HG02840 (cell line): ENCODE data around the gene NLRC5.
"Not testable (repeated sequence)": the region's sequence is repeated elsewhere in the genome, so short reads cannot be mapped to it uniquely, and the experiment has no call there.

ENCODE experiments used
- ATAC-seq: cut with Tn5 transposase; IDR thresholded peaks from one replicate; pipeline ENCODE4 v1.9.1; 2021; ENCODE audit warnings: mild to moderate bottlenecking, moderate library complexity, moderate number of reproducible peaks; ENCODE audit not compliant: unreplicated experiment, low FRiP score

Gene NLRC5

DNA sequence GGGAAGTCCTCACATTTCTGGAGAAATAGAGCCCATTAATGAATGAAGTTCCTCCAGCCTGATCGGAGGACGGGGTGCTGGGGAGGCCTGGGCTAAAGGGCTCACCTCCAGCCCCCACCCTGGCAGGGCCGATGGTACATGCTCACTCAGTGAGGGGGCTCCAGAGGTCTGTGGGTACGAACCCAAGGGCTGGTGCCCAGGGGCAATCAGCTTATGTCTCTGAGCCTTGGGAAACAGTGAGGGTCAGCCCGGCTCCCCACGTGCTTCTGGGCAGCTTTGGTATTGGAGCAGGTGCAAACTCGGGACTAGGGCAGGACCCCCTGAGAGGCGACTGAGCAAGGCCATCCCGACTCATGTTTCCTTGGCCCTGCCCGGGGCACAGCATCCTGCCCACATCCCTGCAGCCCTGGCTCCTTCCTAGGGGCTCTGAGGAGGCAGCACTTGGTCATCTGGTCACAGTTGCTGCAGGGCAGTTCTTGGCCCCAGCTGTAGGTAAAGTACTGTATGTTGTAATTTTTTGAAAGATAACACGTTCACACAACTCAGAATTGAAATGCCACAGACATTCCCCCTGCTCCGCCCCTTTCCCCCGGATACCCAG is 28.6 kb upstream of the NLRC5 start:
- no peak for ATAC-seq

DNA sequence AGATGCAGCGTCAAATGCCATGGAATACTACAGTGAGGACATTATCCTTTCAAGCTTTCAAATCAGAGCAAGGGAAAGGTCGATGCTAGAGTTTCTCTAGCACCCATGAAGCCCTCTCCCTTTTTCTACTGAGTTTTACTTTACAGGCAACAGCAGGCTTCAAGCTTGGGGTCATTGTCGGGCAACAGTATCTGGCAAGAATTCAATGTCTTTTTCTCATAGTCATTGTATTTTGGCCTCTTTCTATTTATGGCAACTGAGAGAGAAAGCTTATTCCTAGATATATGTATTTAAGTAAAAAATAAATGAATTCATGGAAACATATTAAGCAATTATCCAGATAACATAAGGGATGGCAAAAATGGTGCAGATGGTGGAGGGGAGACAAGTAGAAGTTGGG is 28.0 kb upstream of the NLRC5 start:
- no peak for ATAC-seq

DNA sequence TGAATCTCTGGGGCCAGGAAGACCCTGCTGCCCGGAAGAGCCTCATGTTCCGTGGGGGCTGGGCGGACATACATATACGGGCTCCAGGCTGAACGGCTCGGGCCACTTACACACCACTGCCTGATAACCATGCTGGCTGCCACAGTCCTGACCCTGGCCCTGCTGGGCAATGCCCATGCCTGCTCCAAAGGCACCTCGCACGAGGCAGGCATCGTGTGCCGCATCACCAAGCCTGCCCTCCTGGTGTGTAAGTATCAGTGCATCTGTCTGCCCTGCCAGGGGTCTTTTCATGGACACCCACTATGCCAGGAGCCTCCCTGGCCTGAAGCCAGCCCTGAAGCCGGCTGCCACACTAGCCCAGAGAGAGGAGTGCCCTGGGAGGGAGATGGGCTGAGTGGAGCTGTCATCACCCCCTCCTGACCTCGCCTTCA is 27.5 kb upstream of the NLRC5 start, which contains the start of gene CETP:
CETP (plus strand) TSS at position 100 of the 431 bp plus-strand sequence; CDS start at position 130, 30 bp downstream.
- no peak for ATAC-seq

DNA sequence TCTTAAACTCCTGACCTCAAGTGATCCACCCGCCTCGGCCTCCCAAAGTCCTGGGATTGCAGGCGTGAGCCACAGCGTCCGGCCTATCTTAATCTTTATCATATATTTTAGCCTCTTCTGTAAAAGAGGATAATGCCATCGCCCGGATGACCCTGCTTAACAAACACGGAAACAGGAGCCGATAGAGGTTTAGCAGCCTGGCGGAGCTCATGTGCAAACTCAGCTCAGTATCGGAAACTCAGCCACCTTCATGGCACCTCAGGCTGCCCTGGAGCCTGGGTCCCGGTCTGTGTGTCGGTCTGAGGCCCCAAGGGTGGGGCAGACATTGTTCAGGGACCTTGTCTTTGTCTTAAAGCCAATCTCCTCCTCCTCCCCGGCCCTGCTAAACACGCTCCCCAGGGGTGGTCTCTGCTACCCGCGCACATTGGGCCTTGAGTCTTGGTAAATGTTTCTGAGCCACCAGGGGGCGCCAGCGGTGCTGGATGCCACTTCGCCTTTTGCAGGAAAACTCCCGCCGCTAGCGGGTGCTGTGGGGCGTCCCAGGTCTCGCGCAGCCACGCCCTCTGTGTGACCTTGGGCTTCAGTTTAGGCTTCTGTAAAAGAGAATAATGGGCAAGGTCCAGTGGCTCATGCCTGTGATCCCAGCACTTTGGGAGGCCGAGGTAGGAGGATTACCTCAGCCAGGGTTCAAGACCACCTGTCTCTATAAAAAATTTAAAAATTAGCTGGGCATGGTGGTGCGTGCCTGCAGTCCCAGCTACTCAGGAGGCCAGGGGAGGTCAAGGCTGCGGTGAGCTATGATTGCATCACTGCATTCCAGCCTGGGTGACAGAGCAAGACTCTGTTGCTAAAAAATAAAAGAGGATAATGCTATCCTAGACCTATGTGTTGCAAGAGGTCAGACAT is 24.9 kb upstream of the NLRC5 start:
- ATAC-seq = no peak

DNA sequence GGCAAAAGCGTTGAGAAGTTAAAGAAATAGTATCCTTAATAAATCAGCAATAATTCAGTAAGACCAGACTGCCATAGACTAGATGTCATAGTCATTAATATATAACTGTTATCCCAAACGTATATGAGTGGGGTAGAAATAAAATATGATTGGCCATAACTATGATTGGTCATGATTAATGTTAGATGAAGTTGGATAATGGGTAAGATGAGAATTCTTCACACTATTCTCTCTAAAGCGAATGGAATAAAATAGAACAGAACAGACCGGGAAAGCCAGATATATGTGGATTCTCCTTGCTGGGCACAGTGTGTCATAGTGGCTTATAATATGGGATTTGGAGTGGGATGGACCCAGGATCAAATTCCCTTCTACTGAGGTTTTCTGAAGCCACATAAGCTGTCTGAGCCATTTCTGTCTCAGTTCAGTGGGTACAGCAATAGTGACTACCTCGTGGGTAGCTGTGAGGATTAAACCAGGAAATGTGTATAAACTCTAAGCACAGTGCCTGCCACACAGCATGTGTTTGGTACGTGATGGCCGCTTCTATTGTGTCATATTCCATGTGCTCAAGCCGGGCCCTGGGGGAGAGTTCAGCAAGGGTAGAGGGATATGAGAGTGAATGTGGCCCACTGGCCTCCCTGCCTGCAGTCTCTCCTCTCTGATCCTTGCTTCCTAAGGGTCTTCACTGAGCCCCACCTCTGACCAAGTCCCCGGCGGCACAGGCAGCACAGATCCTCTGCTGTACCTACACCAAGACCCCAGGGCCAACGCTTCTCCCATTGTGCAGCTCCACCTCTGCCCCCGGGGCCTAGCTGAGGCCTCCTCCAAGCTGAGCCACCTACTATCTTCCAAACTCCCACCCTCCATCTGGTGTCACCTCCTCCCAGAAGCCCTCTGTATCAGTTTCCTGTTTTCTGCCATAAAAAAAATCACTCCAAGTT is 23.9 kb upstream of the NLRC5 start:
- ATAC-seq = no peak

DNA sequence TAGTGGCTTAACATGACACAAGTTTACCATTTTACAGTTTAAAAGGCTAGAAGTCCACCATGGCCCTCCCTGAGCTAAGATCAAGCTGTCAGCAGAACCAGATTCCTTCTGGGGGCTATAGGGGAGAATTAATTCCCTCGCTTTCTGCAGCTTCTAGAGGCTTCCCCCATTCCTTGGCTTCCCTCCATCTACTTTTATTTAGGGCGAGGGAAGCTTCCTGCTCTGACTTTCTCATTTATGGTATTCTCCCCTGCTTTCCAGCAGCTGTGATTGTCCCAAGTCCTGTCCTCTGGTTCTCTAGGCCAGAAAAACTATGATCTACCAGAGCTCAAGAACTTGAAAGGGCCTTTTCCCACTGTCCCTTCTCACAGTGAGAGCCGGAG is 23.3 kb upstream of the NLRC5 start:
- ATAC-seq = no peak

DNA sequence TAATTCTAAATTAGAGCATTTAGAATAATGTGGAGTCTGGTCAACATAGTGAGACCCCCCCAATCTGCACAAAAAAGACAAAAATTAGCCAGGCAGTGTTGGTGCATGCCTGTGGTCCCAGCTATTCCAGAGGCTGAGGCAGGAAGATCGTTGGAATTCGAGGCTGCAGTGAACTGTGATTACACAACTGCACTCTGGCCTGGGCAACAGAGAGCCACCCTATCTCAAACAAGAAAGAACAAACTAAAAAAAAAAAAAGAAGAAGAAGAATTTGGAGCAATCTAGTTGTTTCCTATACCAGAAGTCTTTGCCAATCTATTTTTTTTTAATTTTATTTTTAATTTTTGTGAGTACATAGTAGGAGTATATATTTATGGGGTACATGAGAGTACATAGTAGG is 21.6 kb upstream of the NLRC5 start:
- ATAC-seq = no peak

DNA sequence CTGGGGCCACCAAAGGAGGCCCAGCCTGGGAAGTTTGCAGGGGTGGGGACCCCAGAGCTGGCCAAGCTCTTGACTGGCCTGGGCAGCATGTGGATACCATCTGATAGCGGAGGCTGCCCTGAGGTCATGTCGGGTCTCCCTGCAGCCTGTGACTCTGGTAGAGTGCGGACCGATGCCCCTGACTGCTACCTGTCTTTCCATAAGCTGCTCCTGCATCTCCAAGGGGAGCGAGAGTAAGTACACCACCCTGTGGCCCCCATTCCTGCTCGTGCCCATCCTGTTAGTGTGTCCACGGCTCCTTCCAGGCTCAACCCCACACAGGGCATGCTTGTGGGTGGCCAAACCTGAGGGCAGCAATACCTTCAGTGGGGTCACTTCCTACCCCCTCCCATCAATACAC is 19.6 kb upstream of the NLRC5 start:
- ATAC-seq = no peak

DNA sequence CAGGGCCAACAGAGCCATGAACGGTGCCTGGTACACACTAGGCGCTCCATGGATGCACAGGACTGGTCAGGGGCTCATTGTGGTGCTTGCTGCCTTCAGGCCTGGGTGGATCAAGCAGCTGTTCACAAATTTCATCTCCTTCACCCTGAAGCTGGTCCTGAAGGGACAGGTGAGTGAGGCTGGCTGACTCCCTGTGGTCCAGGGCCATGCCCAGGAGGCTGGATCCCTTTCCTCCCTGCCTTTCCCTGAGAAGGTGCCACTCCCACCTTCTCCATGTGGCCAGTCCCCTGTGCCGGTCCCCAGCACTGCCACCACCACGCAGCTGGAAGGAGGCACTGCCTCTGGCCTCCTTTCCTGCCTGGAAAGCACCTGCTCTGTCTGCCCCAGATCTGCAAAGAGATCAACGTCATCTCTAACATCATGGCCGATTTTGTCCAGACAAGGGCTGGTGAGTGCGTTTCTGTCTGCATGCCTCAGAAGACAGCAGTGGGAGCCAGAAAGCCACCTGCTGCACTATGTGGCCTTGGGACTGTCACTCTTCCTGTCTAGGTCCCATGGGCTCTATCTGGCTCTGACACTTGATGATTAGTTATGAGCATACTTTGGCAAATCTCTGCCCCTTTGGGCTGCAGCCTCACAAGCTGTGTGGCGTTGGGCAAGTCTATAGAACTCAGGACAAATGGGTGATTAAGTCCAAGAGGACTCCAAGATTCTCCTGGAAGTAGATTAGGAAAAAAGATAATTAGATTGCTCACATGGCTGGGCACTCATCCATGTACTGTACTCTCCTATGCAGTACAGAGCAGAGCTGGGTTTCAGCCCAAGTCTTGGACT is 18.2 kb upstream of the NLRC5 start:
- ATAC-seq = no peak

DNA sequence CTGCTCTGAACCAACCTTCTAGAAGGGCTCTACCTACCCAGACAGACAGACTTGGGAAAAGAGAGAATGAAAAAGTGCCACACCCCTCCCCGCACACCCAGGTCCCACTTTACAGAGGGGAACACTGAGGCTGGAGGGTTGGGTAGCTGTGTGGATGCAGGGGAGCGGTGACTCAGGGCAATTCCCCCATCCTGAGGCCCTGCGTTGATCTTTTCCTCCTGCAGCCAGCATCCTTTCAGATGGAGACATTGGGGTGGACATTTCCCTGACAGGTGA is 17.7 kb upstream of the NLRC5 start:
- ATAC-seq = no peak

DNA sequence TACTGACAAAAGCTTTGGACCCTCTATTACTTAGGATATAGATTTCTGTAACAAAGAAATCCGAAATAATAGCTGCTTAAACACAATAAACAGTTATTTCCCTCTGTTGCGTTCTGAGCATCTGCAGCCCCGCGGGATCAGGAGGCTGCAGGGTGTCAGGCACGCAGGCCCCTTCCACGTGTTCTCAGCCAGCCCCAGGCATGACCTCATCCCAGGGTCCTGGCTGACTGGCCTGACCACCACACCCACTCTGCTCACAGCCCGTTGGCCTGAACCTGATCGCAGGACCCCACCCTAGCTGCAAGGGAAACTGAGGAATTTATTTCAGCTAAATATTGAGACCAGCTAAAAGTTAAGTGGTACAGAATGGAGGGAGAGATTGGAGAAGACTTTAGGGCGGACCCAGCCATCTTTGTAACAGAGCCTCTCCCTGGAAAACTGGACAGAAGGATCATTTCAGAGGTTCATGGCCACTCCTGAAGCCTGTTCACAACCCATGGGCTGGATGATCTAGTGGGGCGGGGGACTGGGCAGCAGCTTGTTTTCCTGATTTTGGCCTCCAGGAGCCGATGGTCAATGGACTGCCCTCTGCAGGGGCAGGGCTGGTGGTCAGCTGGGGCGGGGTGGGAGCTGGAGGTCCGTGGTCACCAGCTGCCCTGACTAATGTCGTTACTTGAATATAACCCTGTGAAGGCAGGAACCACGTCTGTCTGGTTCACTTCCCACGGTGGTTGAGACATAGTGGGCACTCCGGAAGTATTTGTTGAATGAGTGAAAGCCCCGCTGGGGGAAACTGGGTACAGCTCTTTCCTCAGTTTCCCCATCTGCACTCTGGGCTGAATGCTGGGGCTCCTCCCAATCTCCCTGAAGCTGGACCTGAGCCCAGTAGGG is 16.7 kb upstream of the NLRC5 start:
- ATAC-seq = no peak

DNA sequence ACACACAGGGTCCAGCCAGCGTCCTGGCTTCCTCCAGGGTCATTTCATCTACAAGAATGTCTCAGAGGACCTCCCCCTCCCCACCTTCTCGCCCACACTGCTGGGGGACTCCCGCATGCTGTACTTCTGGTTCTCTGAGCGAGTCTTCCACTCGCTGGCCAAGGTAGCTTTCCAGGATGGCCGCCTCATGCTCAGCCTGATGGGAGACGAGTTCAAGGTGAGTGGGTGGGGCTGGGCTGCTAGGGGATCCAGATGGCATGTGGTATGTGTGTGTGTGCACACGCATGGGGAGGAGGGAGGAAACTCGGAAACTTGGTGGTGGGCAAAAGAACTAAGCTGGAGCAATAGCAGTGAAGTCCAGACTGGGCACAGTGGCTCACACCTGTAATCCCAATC is 16.1 kb upstream of the NLRC5 start:
- ATAC-seq = no peak

DNA sequence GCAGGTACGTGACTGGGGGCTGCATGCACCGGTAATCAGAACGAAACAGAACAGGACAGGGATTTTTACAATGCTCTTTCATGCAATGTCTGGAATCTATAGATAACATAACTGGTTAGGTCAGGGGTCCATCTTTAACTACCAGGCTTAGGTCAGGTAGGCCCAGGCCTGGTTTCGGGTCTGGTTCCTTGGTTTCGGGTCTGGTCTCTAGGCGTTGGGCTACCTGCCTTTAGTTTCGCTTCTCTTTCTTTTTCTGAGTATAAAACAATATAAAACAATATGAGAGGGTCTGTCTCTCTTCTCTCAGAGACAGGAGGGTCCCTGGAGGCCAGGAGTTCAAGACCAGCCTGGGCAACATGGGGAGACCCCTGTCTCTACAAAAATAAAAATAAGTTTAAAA is 15.5 kb upstream of the NLRC5 start:
- ATAC-seq = not testable (repeated sequence)

DNA sequence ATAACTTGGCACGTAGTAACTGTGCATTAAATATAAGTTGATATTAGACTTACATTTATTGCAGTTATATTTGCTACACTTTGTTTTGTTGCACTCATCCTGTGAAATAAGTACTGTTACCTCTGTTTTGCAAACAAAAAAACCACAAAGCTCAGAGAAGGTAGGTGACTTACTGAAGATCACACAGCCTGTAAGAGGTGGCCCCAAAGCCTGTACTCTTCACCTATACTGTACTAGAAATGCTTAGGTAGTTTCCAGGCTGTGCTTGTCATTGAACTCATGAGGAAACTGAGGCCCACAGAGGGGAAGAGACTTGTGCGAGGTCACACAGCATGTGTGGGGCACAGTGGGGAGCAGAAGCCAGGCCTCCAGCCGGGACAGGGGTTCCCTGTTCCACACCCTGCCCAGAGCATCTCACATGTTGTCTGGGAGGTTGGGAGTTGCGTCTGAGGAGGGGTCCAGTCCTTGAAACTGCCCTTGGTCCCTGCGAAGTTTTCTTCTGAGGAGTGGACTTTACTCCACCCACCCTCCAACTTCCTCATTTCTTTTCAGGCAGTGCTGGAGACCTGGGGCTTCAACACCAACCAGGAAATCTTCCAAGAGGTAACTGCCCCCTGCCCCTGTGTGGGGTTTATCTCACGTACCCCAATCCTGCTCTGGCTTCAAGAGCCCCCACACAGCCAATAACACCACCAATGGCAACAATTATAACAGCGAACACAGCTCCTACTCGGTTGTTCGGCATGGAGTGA is 14.6 kb upstream of the NLRC5 start:
- no peak for ATAC-seq

DNA sequence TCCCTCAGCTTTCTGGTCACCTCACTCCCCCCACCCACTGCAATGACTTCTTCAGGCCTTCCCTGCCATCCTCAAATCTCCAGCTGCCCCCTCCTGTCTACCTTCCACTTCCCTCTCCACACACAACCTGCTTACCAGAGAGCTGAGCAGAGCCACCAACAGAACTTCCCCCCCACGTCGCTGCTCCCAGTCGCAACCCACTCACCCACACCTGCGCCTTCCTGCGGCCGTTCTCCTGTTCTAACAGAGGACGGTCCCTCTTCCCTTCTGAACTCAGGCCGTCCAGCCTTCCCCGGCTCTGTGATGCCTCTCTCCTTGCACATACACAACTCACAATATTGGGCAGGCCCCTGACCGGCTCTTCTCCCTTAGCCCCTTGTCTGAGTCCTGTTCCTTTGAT is 13.6 kb upstream of the NLRC5 start:
- ATAC-seq = no peak

DNA sequence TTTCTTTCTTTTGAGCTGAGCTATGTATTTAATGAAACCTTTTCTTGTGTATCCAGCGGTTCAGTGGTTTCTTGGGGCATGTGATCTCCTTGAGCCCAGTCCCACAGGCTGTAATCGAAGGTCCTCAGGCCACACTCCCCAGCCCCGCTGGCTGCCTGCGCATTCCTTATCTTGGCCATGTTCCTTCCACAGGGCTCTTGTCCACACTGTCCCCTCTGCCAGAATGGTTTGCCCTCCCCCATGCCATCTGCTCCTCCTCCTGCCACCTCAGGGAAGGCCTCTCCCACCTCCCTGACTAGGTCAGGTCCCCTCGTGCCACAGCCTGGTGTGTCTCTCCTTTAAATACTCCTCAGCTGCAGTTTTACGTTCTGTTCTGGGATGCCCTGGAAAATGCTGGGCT is 12.1 kb upstream of the NLRC5 start:
- ATAC-seq = no peak

DNA sequence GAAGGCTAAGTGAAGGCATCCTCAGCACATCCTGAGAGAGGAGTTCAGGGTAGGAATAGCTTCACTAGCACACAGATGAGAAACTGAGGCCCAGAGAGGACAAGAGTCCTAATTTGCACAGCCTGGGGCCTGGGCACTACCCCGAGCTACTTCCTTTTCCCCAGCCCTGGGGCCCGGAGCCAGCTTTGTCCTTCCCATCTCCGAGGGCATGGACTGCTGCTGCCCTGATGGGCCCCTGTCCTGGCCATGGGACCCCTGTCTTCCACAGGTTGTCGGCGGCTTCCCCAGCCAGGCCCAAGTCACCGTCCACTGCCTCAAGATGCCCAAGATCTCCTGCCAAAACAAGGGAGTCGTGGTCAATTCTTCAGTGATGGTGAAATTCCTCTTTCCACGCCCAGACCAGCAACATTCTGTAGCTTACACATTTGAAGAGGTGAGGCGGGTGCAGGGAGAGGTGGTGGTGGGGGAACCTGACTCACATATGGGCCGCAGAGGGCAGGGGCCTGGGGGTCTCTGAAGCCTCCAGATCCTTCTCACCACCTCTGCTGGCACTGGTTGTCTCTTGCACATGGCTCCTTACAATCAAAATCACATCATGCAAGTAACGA is 11.4 kb upstream of the NLRC5 start:
- ATAC-seq = no peak

DNA sequence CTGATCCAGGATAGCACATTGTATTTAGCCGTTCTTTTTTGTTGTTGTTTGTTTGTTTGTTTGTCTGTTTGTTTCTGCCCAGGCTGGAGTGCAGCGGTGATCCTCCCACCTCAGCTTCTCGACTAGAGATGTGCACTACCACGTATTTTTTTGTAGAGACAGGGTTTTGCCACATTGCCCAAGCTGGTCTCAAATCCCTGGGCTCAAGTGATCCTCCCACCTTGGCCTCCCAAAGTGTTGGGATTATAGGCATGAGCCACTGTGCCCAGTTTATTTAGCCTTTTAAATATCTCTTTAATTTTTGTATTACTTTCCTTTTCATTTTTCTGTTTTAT is 9.2 kb upstream of the NLRC5 start:
- no peak for ATAC-seq
